MV-4-11 (cell line): ENCODE measurements around the gene ZNF157.
"Not testable (repeated sequence)": the region's sequence is repeated elsewhere in the genome, so short reads cannot be mapped to it uniquely, and the experiment has no call there.

Source experiments
- DNase-seq: peaks from one replicate; lab custom pipeline; 2025; lab: John Stamatoyannopoulos, UW

The ZNF157 gene

GRCh38 chrX:47370278-47370677 lies at the start of gene ZNF157:
ZNF157 (plus strand) TSS chrX:47370578; CDS start chrX:47370669, 91 bp downstream.
- DNase-seq = no peak

- DNase-seq = no peak
Measured at GRCh38 chrX:47321386-47321785, 49.0 kb upstream of the ZNF157 start.

- DNase-seq = no peak
Measured at GRCh38 chrX:47321823-47322371, 48.5 kb upstream of the ZNF157 start.

GRCh38 chrX:47327902-47328301 lies 42.5 kb upstream of the ZNF157 start:
- peak; percentile 16 for DNase-seq

- not testable (repeated sequence) for DNase-seq
Measured at GRCh38 chrX:47332729-47333128, 37.6 kb upstream of the ZNF157 start.

- DNase-seq = no peak
Measured at GRCh38 chrX:47351706-47352105, 18.7 kb upstream of the ZNF157 start.

- no peak for DNase-seq
Measured at GRCh38 chrX:47358387-47359065, 11.9 kb upstream of the ZNF157 start.

GRCh38 chrX:47360423-47361179 lies 9.8 kb upstream of the ZNF157 start:
- no peak for DNase-seq

- peak; percentile 3 for DNase-seq
Measured at GRCh38 chrX:47361538-47362511, 8.6 kb upstream of the ZNF157 start.

- DNase-seq = peak; percentile 61
Measured at GRCh38 chrX:47366041-47366722, 4.2 kb upstream of the ZNF157 start.

- no peak for DNase-seq
Measured at GRCh38 chrX:47373198-47373597, 2.8 kb downstream of the ZNF157 start.

GRCh38 chrX:47380268-47380667 lies 9.9 kb downstream of the ZNF157 start:
- DNase-seq = no peak

- not testable (repeated sequence) for DNase-seq
Measured at GRCh38 chrX:47380837-47381236, 10.5 kb downstream of the ZNF157 start.

- peak; percentile 17 for DNase-seq
Measured at GRCh38 chrX:47384502-47384901, 14.1 kb downstream of the ZNF157 start.

GRCh38 chrX:47390780-47391179 lies 20.4 kb downstream of the ZNF157 start:
- DNase-seq = no peak

- DNase-seq = no peak
Measured at GRCh38 chrX:47413179-47413594, 42.8 kb downstream of the ZNF157 start.

GRCh38 chrX:47420265-47420664 lies 49.9 kb downstream of the ZNF157 start:
- no peak for DNase-seq

GRCh38 chrX:47420962-47421361 lies 50.6 kb downstream of the ZNF157 start:
- DNase-seq = no peak

GRCh38 chrX:47422444-47422843 lies 52.1 kb downstream of the ZNF157 start:
- no peak for DNase-seq

- no peak for DNase-seq
Measured at GRCh38 chrX:47430925-47431324, 60.5 kb downstream of the ZNF157 start.

- peak; percentile 0 for DNase-seq
Measured at GRCh38 chrX:47446431-47446830, 76.1 kb downstream of the ZNF157 start.
